Lung (tissue), 12 donors: ENCODE data around the gene ADAMTS13. TPM values are rescaled to one million over a fixed set of nuclear protein-coding genes. Genes with fewer than 3 reads are reported as not detected.

Source experiments
- ATAC-seq: fragments of 200-7000 bp; cut with Tn5 transposase; one replicate; pipeline ENCODE4 v1.9.1; 2020; ENCODE audit warnings: moderate number of reproducible peaks; ENCODE audit not compliant: insufficient read depth, low FRiP score
- DNase-seq, 3 donors: peaks; one replicate each; pipeline ENCODE4 v3.0.0-alpha.2; 2013 to 2017
- H3K27ac ChIP-seq, 2 donors: one replicate each; pipeline ENCODE4 v1.5.1; 2013; ENCODE audit warnings: mild to moderate bottlenecking in 2 of 2, moderate library complexity in 2 of 2, control low read depth in 1 of 2, inconsistent platforms in 1 of 2, low read depth in 1 of 2, low read length in 1 of 2
- H3K27me3 ChIP-seq, 3 donors: one replicate each; pipeline ENCODE4 v1.5.1; 2013; ENCODE audit warnings: low read length in 2 of 3; ENCODE audit not compliant: control insufficient read depth in 3 of 3, insufficient read depth in 3 of 3
- H3K36me3 ChIP-seq, 4 donors: one replicate each; pipeline ENCODE4 v1.5.1; 2013; ENCODE audit warnings: low read length in 4 of 4, mild to moderate bottlenecking in 1 of 4, moderate library complexity in 1 of 4; ENCODE audit not compliant: control insufficient read depth in 4 of 4, insufficient read depth in 4 of 4
- H3K4me1 ChIP-seq, 5 donors: one replicate each; pipeline ENCODE4 v1.5.1; 2013; ENCODE audit warnings: low read length in 5 of 5, mild to moderate bottlenecking in 2 of 5, moderate library complexity in 1 of 5; ENCODE audit not compliant: control insufficient read depth in 5 of 5, insufficient read depth in 5 of 5
- H3K4me3 ChIP-seq: one replicate; pipeline ENCODE4 v1.5.1; 2013; ENCODE audit warnings: mild to moderate bottlenecking, control low read depth, moderate library complexity
- H3K9ac ChIP-seq, 2 donors: one replicate each; pipeline ENCODE4 v1.5.1; 2013; ENCODE audit warnings: low read length in 2 of 2, control low read depth in 1 of 2; ENCODE audit not compliant: insufficient read depth in 1 of 2
- H3K9me3 ChIP-seq, 4 donors: one replicate each; pipeline ENCODE4 v1.5.1; 2013; ENCODE audit warnings: low read length in 3 of 4, mild to moderate bottlenecking in 1 of 4, moderate library complexity in 1 of 4; ENCODE audit not compliant: control insufficient read depth in 4 of 4, insufficient read depth in 3 of 4
- CTCF ChIP-seq: IDR thresholded peaks from 2 replicates; pipeline ENCODE4 v1.5.1; 2012; ENCODE audit warnings: mild to moderate bottlenecking; ENCODE audit errors: control extremely low read depth, extremely low read depth
- WGBS, 2 donors: extraction: QIAGEN DNeasy Blood & Tissue Kit; methylation state at CpG; one replicate each; pipeline ENCODE4 v1.1.7; 2013; 5-methylcytosine and 5-hydroxymethylcytosine counted together
- polyA plus RNA-seq, 2 donors: library from polyadenylated mRNA; stranded (reverse); fragments of 200-250 nt; gene quantifications; one replicate each; pipeline ENCODE4 v1.2.1, GENCODE V29; 2013
- total RNA-seq, 2 donors: library from RNA; depleted of rRNA in 1 of 2; stranded (reverse); fragments of >200 nt in 1 of 2; gene quantifications; one replicate each; pipeline ENCODE4 v1.2.1, GENCODE V29; 2014 to 2021
- donor health status: control.
- donor health status: control.
- donor health status: Bipolar disorder and iron deficiency.
- donor health status: healthy.
- donor health status: DM: yes; HTN: yes; CAD: no.

ADAMTS13 gene
- total and polyA plus RNA-seq, 4 donors: 1.0 to 4.1 (median 2.9) TPM

GRCh38 chr9:133420392-133420827 lies 1.8 kb upstream of the ADAMTS13 start:
- H3K9ac ChIP-seq: no peak overlapping the region
- no peak for DNase-seq
- H3K27ac ChIP-seq: no peak overlapping the region
- peaks cover 0 to under 1% (median 0%) of the 10 kb centered on the region in 4 donors for H3K36me3 ChIP-seq
- no peaks in the 10 kb centered on the region for H3K9me3 ChIP-seq
- peaks cover 4 to 17% (median 5%) of the 10 kb centered on the region in 5 donors for H3K4me1 ChIP-seq
- H3K4me3 ChIP-seq: no peak overlapping the region
- ATAC-seq: no peak
- no peaks in the 10 kb centered on the region for H3K27me3 ChIP-seq
- WGBS, 2 donors: 56 to 62% methylated on average over 5 of the region's 5 CpGs
- no peak for TF ChIP-seq CTCF

- DNase-seq (no peak), ATAC-seq (no peak)
- no peaks in the 10 kb centered on the region for H3K36me3 ChIP-seq
- no peak overlapping the region for H3K4me3 ChIP-seq
- 53 to 73% methylated on average over 3 of the region's 3 CpGs for WGBS, 2 donors
- no peak overlapping the region for H3K9ac ChIP-seq
- H3K9me3 ChIP-seq: peaks cover 0 to 3% (median 0%) of the 10 kb centered on the region in 4 donors
- no peak overlapping the region for H3K27ac ChIP-seq
- peaks cover 0 to 8% (median 0%) of the 10 kb centered on the region in 5 donors for H3K4me1 ChIP-seq
- TF ChIP-seq CTCF: no peak
- H3K27me3 ChIP-seq: peaks cover 0 to 3% (median 0%) of the 10 kb centered on the region in 3 donors
Observed at GRCh38 chr9:133423216-133423615, 1.0 kb downstream of the ADAMTS13 start.

- no peak for ATAC-seq
- no peak overlapping the region for H3K9ac ChIP-seq
- H3K27ac ChIP-seq: no peak overlapping the region
- peaks cover 0 to 3% (median under 1%) of the 10 kb centered on the region in 3 donors for H3K27me3 ChIP-seq
- no peaks in the 10 kb centered on the region for H3K36me3 ChIP-seq
- DNase-seq: no peak
- peaks cover 0 to 8% (median 0%) of the 10 kb centered on the region in 5 donors for H3K4me1 ChIP-seq
- no peak for TF ChIP-seq CTCF
- 95 to 97% methylated on average over 12 of the region's 12 CpGs for WGBS, 2 donors
- no peak overlapping the region for H3K4me3 ChIP-seq
- H3K9me3 ChIP-seq: peaks cover 0 to 3% (median 0%) of the 10 kb centered on the region in 4 donors
Observed at GRCh38 chr9:133424187-133424586, 2.0 kb downstream of the ADAMTS13 start.
